Gastrocnemius medialis (tissue), 4 donors: Measurements from ENCODE around the gene CCDC174.

Experiments
- POLR2A ChIP-seq, 2 donors: fragments of 450-650 bp; IDR thresholded peaks; one replicate each; pipeline ENCODE4 v1.6.1; 2017; ENCODE audit warnings: antibody characterized with exemption in 2 of 2, mild to moderate bottlenecking in 2 of 2, moderate library complexity in 2 of 2
- TF ChIP-seq, protein P1 (sequence below), 5 experiments: fragments of 450-650 bp in 3 of 5; fragments of 200-600 bp in 2 of 5; sonication (generic) in 2 of 5; IDR thresholded peaks in 4 of 5; conservative IDR thresholded peaks in 1 of 5; 1 replicate in 4 of 5; 2 replicates in 1 of 5; pipeline ENCODE4 v1.5.1; 2016 to 2019; ENCODE audit warnings: antibody characterized with exemption in 5 of 5, mild to moderate bottlenecking in 3 of 5, moderate library complexity in 3 of 5

- TF ChIP-seq, protein P1, sequence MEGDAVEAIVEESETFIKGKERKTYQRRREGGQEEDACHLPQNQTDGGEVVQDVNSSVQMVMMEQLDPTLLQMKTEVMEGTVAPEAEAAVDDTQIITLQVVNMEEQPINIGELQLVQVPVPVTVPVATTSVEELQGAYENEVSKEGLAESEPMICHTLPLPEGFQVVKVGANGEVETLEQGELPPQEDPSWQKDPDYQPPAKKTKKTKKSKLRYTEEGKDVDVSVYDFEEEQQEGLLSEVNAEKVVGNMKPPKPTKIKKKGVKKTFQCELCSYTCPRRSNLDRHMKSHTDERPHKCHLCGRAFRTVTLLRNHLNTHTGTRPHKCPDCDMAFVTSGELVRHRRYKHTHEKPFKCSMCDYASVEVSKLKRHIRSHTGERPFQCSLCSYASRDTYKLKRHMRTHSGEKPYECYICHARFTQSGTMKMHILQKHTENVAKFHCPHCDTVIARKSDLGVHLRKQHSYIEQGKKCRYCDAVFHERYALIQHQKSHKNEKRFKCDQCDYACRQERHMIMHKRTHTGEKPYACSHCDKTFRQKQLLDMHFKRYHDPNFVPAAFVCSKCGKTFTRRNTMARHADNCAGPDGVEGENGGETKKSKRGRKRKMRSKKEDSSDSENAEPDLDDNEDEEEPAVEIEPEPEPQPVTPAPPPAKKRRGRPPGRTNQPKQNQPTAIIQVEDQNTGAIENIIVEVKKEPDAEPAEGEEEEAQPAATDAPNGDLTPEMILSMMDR (IDR thresholded peaks at IDR 0.05 in 4 of 5, conservative IDR thresholded peaks at IDR 0.05 in 1 of 5): no peak
- no peak for TF ChIP-seq POLR2A (IDR thresholded peaks at IDR 0.05)
These were observed 67.0 kb downstream of the CCDC174 start for GRCh38 chr3:14718539-14718938.
